Measurements from ENCODE around the gene SLC25A51. TPM values are rescaled to one million over a fixed set of nuclear protein-coding genes. Genes with fewer than 3 reads are reported as not detected.
"Not testable (repeated sequence)": the region's sequence is repeated elsewhere in the genome, so short reads cannot be mapped to it uniquely, and the experiment has no call there.

Gene SLC25A51
- total RNA-seq, 1 donor from 2014 or later: 32.5 TPM

GRCh38 chr9:37897665-37898064 is 6.3 kb downstream of the SLC25A51 start:
- H3K9me3 Mint-ChIP-seq: no peaks in the 10 kb centered on the region
- H3K4me1 Mint-ChIP-seq: peaks cover 7% of the 10 kb centered on the region
- no peak overlapping the region for H3K27ac Mint-ChIP-seq (ENCODE audit: unreplicated experiment)
- no peak overlapping the region for H3K4me3 Mint-ChIP-seq
- H3K27me3 Mint-ChIP-seq (ENCODE audit: low read depth): no peaks in the 10 kb centered on the region
- no peak for DNase-seq (ENCODE audit: low read depth, low spot score)
- no peak for TF ChIP-seq CTCF (conservative IDR thresholded peaks at IDR 0.05)
- H3K36me3 Mint-ChIP-seq (ENCODE audit: low read depth): peaks cover 23% of the 10 kb centered on the region

GRCh38 chr9:37892063-37892462 is 11.9 kb downstream of the SLC25A51 start:
- H3K27me3 Mint-ChIP-seq (ENCODE audit: low read depth): no peaks in the 10 kb centered on the region
- no peak for TF ChIP-seq CTCF (conservative IDR thresholded peaks at IDR 0.05)
- H3K9me3 Mint-ChIP-seq: no peaks in the 10 kb centered on the region
- no peak overlapping the region for H3K27ac Mint-ChIP-seq (ENCODE audit: unreplicated experiment)
- peaks cover 8% of the 10 kb centered on the region for H3K4me1 Mint-ChIP-seq
- no peak overlapping the region for H3K4me3 Mint-ChIP-seq
- peaks cover 39% of the 10 kb centered on the region for H3K36me3 Mint-ChIP-seq (ENCODE audit: low read depth)
- no peak for DNase-seq (ENCODE audit: low read depth, low spot score)

- not testable (repeated sequence) for H3K4me1 Mint-ChIP-seq; DNase-seq (ENCODE audit: low read depth, low spot score); H3K27ac Mint-ChIP-seq (ENCODE audit: unreplicated experiment); H3K27me3 Mint-ChIP-seq (ENCODE audit: low read depth); H3K9me3 Mint-ChIP-seq; H3K4me3 Mint-ChIP-seq
- H3K36me3 Mint-ChIP-seq (ENCODE audit: low read depth): peaks cover 41% of the 10 kb centered on the region
Measured at GRCh38 chr9:37891042-37891441, 12.9 kb downstream of the SLC25A51 start.

GRCh38 chr9:37889536-37889935 is 14.4 kb downstream of the SLC25A51 start:
- Mint-ChIP-seq H3K9me3 (no peaks in the 10 kb centered on the region), H3K27ac (ENCODE audit: unreplicated experiment) (no peak overlapping the region), H3K4me3 (no peak overlapping the region), H3K27me3 (ENCODE audit: low read depth) (no peaks in the 10 kb centered on the region), H3K36me3 (ENCODE audit: low read depth) (peaks cover 38% of the 10 kb centered on the region), H3K4me1 (peaks cover 14% of the 10 kb centered on the region)
- no peak for DNase-seq (ENCODE audit: low read depth, low spot score)
- TF ChIP-seq CTCF (conservative IDR thresholded peaks at IDR 0.05): no peak

GRCh38 chr9:37887977-37888583 is 15.8 kb downstream of the SLC25A51 start:
- Mint-ChIP-seq H3K36me3 (ENCODE audit: low read depth) (peaks cover 29% of the 10 kb centered on the region), H3K4me1 (peaks cover 15% of the 10 kb centered on the region)
- not testable (repeated sequence) for H3K9me3 Mint-ChIP-seq; H3K27ac Mint-ChIP-seq (ENCODE audit: unreplicated experiment); DNase-seq (ENCODE audit: low read depth, low spot score); H3K27me3 Mint-ChIP-seq (ENCODE audit: low read depth); H3K4me3 Mint-ChIP-seq

GRCh38 chr9:37880916-37881479 is 22.9 kb downstream of the SLC25A51 start:
- Mint-ChIP-seq H3K4me1 (peaks cover 8% of the 10 kb centered on the region), H3K9me3 (peaks cover 3% of the 10 kb centered on the region), H3K27me3 (ENCODE audit: low read depth) (no peaks in the 10 kb centered on the region), H3K27ac (ENCODE audit: unreplicated experiment) (no peak overlapping the region), H3K36me3 (ENCODE audit: low read depth) (peaks cover 26% of the 10 kb centered on the region), H3K4me3 (no peak overlapping the region)
- TF ChIP-seq CTCF (conservative IDR thresholded peaks at IDR 0.05): no peak
- no peak for DNase-seq (ENCODE audit: low read depth, low spot score)

All from neural crest cell (in vitro differentiated cells).